Measurements from ENCODE around the gene CA7. TPM values are rescaled to one million over a fixed set of nuclear protein-coding genes. Genes with fewer than 3 reads are reported as not detected.

The CA7 gene
- total and polyA plus RNA-seq, 2 donors (not counting 3 experiments of a cell fraction or from before 2014, with no cell fraction given), result not detected

GRCh38 chr16:66886321-66886720, 42.1 kb downstream of the CA7 start:
- no peaks in the 10 kb centered on the region for H3K9me1 ChIP-seq (replicated peaks; ENCODE audit: control insufficient read depth, extremely low read depth, insufficient read depth, low read length)
- H3K4me3 ChIP-seq (replicated peaks in 1 of 3; ENCODE audit: insufficient read depth in 1 of 3, low read depth in 1 of 3, low read length in 3 of 3), result no peak overlapping the region
- dilution Hi-C loops (cut with MboI; ENCODE audit: extremely low pct_ligation_motif_present, low sequenced_read_pairs), result no loop called here
- TF ChIP-seq POLR2A (IDR thresholded peaks at IDR 0.05; ENCODE audit: low read depth, low read length) (no peak), EZH2 (IDR thresholded peaks at IDR 0.05; ENCODE audit: borderline replicate concordance, low read depth, low read length, severe bottlenecking) (no peak), CTCF (IDR thresholded peaks at IDR 0.05; ENCODE audit: extremely low read depth in 1 of 2, insufficient read depth in 1 of 2, low read depth in 1 of 2, low read length in 2 of 2) (no peak), JUN (IDR thresholded peaks at IDR 0.05; ENCODE audit: borderline replicate concordance, insufficient read depth, insufficient read length, low read depth) (no peak), POLR2AphosphoS5 (IDR thresholded peaks at IDR 0.05; ENCODE audit: insufficient read depth, low read depth, low read length) (no peak), MAX (IDR thresholded peaks at IDR 0.05; ENCODE audit: insufficient read depth, insufficient read length) (no peak), FOS (IDR thresholded peaks at IDR 0.05; ENCODE audit: borderline replicate concordance, insufficient read depth, low read length) (no peak), MYC (IDR thresholded peaks at IDR 0.05; ENCODE audit: low read depth, low read length) (no peak), GATA2 (IDR thresholded peaks at IDR 0.05; ENCODE audit: insufficient read depth, insufficient read length, low read depth, low read length) (no peak)
- intact Hi-C loops (cut with micrococcal nuclease), result no loop called here
- H3K27ac ChIP-seq (ENCODE audit: insufficient read depth, low read depth, low read length), result no peak overlapping the region
- no peak overlapping the region for H3K9ac ChIP-seq (replicated peaks; ENCODE audit: extremely low read depth, insufficient read depth, low read length)
- H2AFZ ChIP-seq (ENCODE audit: low read depth, low read length), result no peak overlapping the region
- ChIA-PET CTCF (interaction anchor here (1.2 to 1.3 kb wide), 3 partner anchors 19 to 61 kb away, joined by 3 to 4 read pairs (median 4); no protein-coding TSS in a partner anchor), POLR2A (no interaction called here)
- no peaks in the 10 kb centered on the region for H3K9me3 ChIP-seq (replicated peaks; ENCODE audit: control insufficient read depth, insufficient read depth, low read length)
- BruUV-seq (replicated peaks), result no TSS peak
- H3K4me2 ChIP-seq (ENCODE audit: insufficient read depth, low read length), result no peak overlapping the region
- FAIRE-seq, result no peak
- no peaks in the 10 kb centered on the region for H3K79me2 ChIP-seq (ENCODE audit: control insufficient read depth, insufficient read depth, low read length)
- no peak for DNase-seq (ENCODE audit: low read depth, low spot score)
- peaks cover 4% of the 10 kb centered on the region for H4K20me1 ChIP-seq (replicated peaks; ENCODE audit: control insufficient read depth, extremely low read depth, insufficient read depth, low read length)
- H3K36me3 ChIP-seq (ENCODE audit: control insufficient read depth in 2 of 2, extremely low read depth in 1 of 2, insufficient read depth in 2 of 2, low read length in 2 of 2), result peaks cover 3 to 9% of the 10 kb centered on the region in 2 experiments
- no peaks in the 10 kb centered on the region for H3K4me1 ChIP-seq (ENCODE audit: control insufficient read depth, extremely low read depth, insufficient read depth, low read length)
- no peaks in the 10 kb centered on the region for H3K27me3 ChIP-seq (ENCODE audit: control insufficient read depth in 2 of 2, insufficient read depth in 2 of 2, low read length in 2 of 2)
